HepG2 (cell line): Measurements from ENCODE around the gene SLC2A13. TPM values are rescaled to one million over a fixed set of nuclear protein-coding genes. Genes with fewer than 3 reads are reported as not detected.

Experiments used
- ATAC-seq: fragments of 200-7000 bp; cut with Tn5 transposase; 3 replicates; pipeline ENCODE4 v1.9.1; 2020; ENCODE audit warnings: mild to moderate bottlenecking, moderate library complexity
- BruUV-seq: library from RNA; stranded (reverse); fragments of 400-500 nt; replicated peaks from 2 replicates; lab custom pipeline; 2021; lab: Mats Ljungman, UMichigan
- CTCF ChIA-PET: fragments of 300-600 bp; formaldehyde crosslinking; extraction: SDS; loops from one replicate; lab custom pipeline; 2021; ENCODE audit warnings: low total read pairs, inconsistent platforms, low intra/inter-chr PET ratio; lab: Yijun Ruan, JAX
- POLR2A ChIA-PET: fragments of 350-600 bp; sonication (Branson Sonifier 250); formaldehyde crosslinking; loops from one replicate; lab custom pipeline; 2020; ENCODE audit warnings: antibody characterized with exemption, inconsistent platforms; lab: Yijun Ruan, JAX
- DNase-seq: peaks from one replicate; pipeline ENCODE4 v3.0.0-alpha.2; 2015; ENCODE audit warnings: low spot score
- FAIRE-seq: peaks from 3 replicates; lab custom pipeline; 2011; peaks lifted over from hg19 to GRCh38; lab: Jason Lieb, UNC
- H2AFZ ChIP-seq: one replicate; pipeline ENCODE4 v1.6.1; 2011; ENCODE audit warnings: low read length, inconsistent platforms
- H3K27ac ChIP-seq: fragments of 300-600 bp; 3 replicates; pipeline ENCODE4 v1.8.0; 2011; ENCODE audit warnings: mixed run types, mild to moderate bottlenecking, mixed read lengths, low read length, inconsistent platforms; ENCODE audit not compliant: insufficient read depth; ENCODE audit errors: extremely low read length
- H3K27me3 ChIP-seq, 2 experiments: fragments of 200-600 bp in 1 of 2; 2 replicates in 1 of 2; 3 replicates in 1 of 2; pipeline versions ENCODE4 v1.6.0 to v1.8.0; 2011; ENCODE audit warnings: low read length in 2 of 2, mild to moderate bottlenecking in 2 of 2, moderate library complexity in 2 of 2, inconsistent platforms in 1 of 2; ENCODE audit not compliant: insufficient read depth in 2 of 2, control insufficient read depth in 1 of 2
- H3K36me3 ChIP-seq, 2 experiments: fragments of 200-600 bp in 1 of 2; replicated peaks in 1 of 2; 2 replicates in 1 of 2; 3 replicates in 1 of 2; pipeline versions ENCODE4 v1.5.1 to v1.8.0; 2011; ENCODE audit warnings: low read length in 2 of 2, inconsistent platforms in 1 of 2; ENCODE audit not compliant: insufficient read depth in 2 of 2, control insufficient read depth in 1 of 2
- H3K4me1 ChIP-seq: 2 replicates; pipeline ENCODE4 v1.5.1; 2012; ENCODE audit warnings: low read length, inconsistent platforms; ENCODE audit not compliant: insufficient read depth
- H3K4me2 ChIP-seq: 2 replicates; pipeline ENCODE4 v1.6.0; 2011; ENCODE audit warnings: low read depth, low read length, inconsistent platforms
- H3K4me3 ChIP-seq, 3 experiments: fragments of 200-600 bp in 1 of 3; sonication (generic), shearing (Covaris generic) in 1 of 3; replicated peaks in 1 of 3; 2 replicates each; pipeline ENCODE4 v1.5.1; 2011 to 2016; ENCODE audit warnings: low read length in 3 of 3, inconsistent platforms in 2 of 3, low read depth in 2 of 3, mild to moderate bottlenecking in 2 of 3, control low read depth in 1 of 3, mixed read lengths in 1 of 3; ENCODE audit not compliant: insufficient read depth in 1 of 3
- H3K79me2 ChIP-seq: one replicate; pipeline ENCODE4 v1.6.1; 2011; ENCODE audit warnings: low read length, inconsistent platforms; ENCODE audit not compliant: insufficient read depth
- H3K9ac ChIP-seq: 2 replicates; pipeline ENCODE4 v1.6.0; 2011; ENCODE audit warnings: mild to moderate bottlenecking, low read depth, low read length, inconsistent platforms; ENCODE audit not compliant: insufficient read depth
- H3K9me3 ChIP-seq: 2 replicates; pipeline ENCODE4 v1.5.1; 2012; ENCODE audit warnings: mild to moderate bottlenecking, low read length
- H4K20me1 ChIP-seq: 2 replicates; pipeline ENCODE4 v1.6.0; 2011; ENCODE audit warnings: inconsistent platforms, mild to moderate bottlenecking, low read length, moderate library complexity; ENCODE audit not compliant: insufficient read depth
- NBN ChIP-seq: fragments of 450-650 bp; conservative IDR thresholded peaks from 2 replicates; pipeline ENCODE4 v1.6.1; 2017
- NFE2 ChIP-seq: sonication (generic); formaldehyde crosslinking; IDR thresholded peaks from 2 replicates; pipeline ENCODE4 v1.4.0; 2020; ENCODE audit warnings: missing genetic modification reagents
- RARG ChIP-seq: sonication (generic); formaldehyde crosslinking; IDR thresholded peaks from 2 replicates; pipeline ENCODE4 v1.4.0; 2020; ENCODE audit warnings: low read depth, mild to moderate bottlenecking, missing genetic modification reagents
- REPIN1 ChIP-seq: sonication (generic); formaldehyde crosslinking; IDR thresholded peaks from 2 replicates; pipeline ENCODE4 v1.8.0; 2022; ENCODE audit warnings: missing genetic modification reagents, low read depth, mild to moderate bottlenecking, borderline replicate concordance
- YEATS2 ChIP-seq: sonication (generic); formaldehyde crosslinking; IDR thresholded peaks from 2 replicates; pipeline ENCODE4 v1.4.0; 2020; ENCODE audit warnings: missing genetic modification reagents, borderline replicate concordance
- ZMAT3 ChIP-seq: sonication (generic); formaldehyde crosslinking; conservative IDR thresholded peaks from 2 replicates; pipeline ENCODE4 v1.7.0; 2021; ENCODE audit warnings: missing genetic modification reagents
- ZSCAN22 ChIP-seq: sonication (generic); formaldehyde crosslinking; IDR thresholded peaks from 2 replicates; pipeline ENCODE4 v1.4.0; 2020; ENCODE audit warnings: mild to moderate bottlenecking, missing genetic modification reagents
- WGBS: methylation state at CpG from one replicate; pipeline ENCODE4 v1.1.6; 2017; ENCODE audit warnings: low lambda C conversion rate; 5-methylcytosine and 5-hydroxymethylcytosine counted together
- in situ Hi-C: cut with HindIII; loops from 2 replicates; pipeline ENCODE4 v1.10.0; 2017; ENCODE audit warnings: low pct_unique_long_range_greater_than_20kb; ENCODE audit not compliant: extremely low pct_ligation_motif_present
- intact Hi-C: fragments of 100-400 bp; cut with micrococcal nuclease; formaldehyde crosslinking; loops from one replicate; pipeline ENCODE4 v1.10.0; 2022; ENCODE audit not compliant: unreplicated experiment
- polyA plus RNA-seq, 8 experiments: library from polyadenylated mRNA; depleted of rRNA in 3 of 8; stranded (reverse) in 7 of 8; unstranded in 1 of 8; fragments of >200 nt; fragmentation: Illumina TruSeq in 4 of 8; extraction: Trizol in 4 of 8; gene quantifications; 2 replicates each; pipeline versions ENCODE4 v1.2.1 to v1.2.3, GENCODE V29; 2011 to 2016; ENCODE audit warnings: low read depth in 4 of 8, missing spikeins in 1 of 8, mixed read lengths in 1 of 8; ENCODE audit not compliant: insufficient read depth in 1 of 8
- total RNA-seq, 5 experiments: library from RNA; depleted of rRNA; stranded (reverse); fragments of >200 nt; fragmentation: Illumina TruSeq; extraction: Trizol; gene quantifications; 2 replicates each; pipeline ENCODE4 v1.2.3, GENCODE V29; 2016; ENCODE audit warnings: low read depth in 1 of 5
- TF ChIP-seq, protein P1 (sequence below): IDR thresholded peaks from 2 replicates; pipeline ENCODE4 v1.6.1; 2016; ENCODE audit warnings: low read depth, borderline replicate concordance
- TF ChIP-seq, protein P2 (sequence below): sonication (generic); formaldehyde crosslinking; IDR thresholded peaks from 2 replicates; pipeline ENCODE4 v1.8.0; 2022; ENCODE audit warnings: mild to moderate bottlenecking, missing genetic modification reagents
- TF ChIP-seq, protein P3 (sequence below): sonication (generic); formaldehyde crosslinking; IDR thresholded peaks from 2 replicates; pipeline ENCODE4 v1.5.0; 2020; ENCODE audit warnings: mild to moderate bottlenecking, missing genetic modification reagents, borderline replicate concordance

Gene SLC2A13
- total and polyA plus RNA-seq, 2 of the 13 experiments (the other 11 are each of a cell fraction or from before 2014, with no cell fraction given) = 5.5 to 6.0 TPM

DNA sequence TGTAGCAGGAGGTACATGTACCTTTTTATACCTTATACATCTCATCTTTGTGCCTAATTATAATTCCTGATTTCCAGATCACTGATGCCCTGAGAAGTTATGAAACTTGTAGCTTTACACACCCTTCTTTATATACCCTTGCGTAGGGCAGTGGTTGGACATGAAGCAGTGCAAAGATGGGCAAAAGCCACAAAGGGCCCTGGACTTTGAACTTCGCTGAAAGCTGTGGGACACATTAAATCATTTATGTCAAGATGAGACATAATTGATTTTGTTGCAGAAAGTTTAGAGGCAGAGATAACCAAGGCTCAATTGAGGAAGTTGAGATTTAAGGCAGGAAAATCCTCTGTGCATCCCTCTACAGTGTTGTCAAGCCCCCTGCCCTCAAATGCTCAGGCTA, 170.0 kb downstream of the SLC2A13 start:
- no peak for ATAC-seq
- Histone ChIP-seq H3K27ac (no peak overlapping the region), H3K9ac (no peak overlapping the region), H3K9me3 (no peaks in the 10 kb centered on the region), H3K36me3 (no peaks in the 10 kb centered on the region), H2AFZ (no peak overlapping the region), H4K20me1 (no peaks in the 10 kb centered on the region), H3K27me3 (no peaks in the 10 kb centered on the region), H3K4me2 (no peak overlapping the region), H3K4me1 (no peaks in the 10 kb centered on the region), H3K79me2 (no peaks in the 10 kb centered on the region), H3K4me3 (no peak overlapping the region)
- BruUV-seq = no TSS peak
- WGBS = 79% methylated on average over 2 of the region's 2 CpGs
- ChIA-PET POLR2A (no interaction called here), CTCF (no interaction called here)
- TF ChIP-seq YEATS2 (CRISPR knock-in tag) = no peak
- TF ChIP-seq NBN = no peak
- TF ChIP-seq, protein P1, sequence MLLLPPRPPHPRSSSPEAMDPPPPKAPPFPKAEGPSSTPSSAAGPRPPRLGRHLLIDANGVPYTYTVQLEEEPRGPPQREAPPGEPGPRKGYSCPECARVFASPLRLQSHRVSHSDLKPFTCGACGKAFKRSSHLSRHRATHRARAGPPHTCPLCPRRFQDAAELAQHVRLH (CRISPR knock-in tag) = no peak
- no peak for TF ChIP-seq ZMAT3 (CRISPR knock-in tag)
- TF ChIP-seq NFE2 (CRISPR knock-in tag) = no peak
- no peak for TF ChIP-seq REPIN1
- in situ Hi-C loops = no loop called here
- no peak for FAIRE-seq
- DNase-seq = no peak
- intact Hi-C loops = no loop called here

DNA sequence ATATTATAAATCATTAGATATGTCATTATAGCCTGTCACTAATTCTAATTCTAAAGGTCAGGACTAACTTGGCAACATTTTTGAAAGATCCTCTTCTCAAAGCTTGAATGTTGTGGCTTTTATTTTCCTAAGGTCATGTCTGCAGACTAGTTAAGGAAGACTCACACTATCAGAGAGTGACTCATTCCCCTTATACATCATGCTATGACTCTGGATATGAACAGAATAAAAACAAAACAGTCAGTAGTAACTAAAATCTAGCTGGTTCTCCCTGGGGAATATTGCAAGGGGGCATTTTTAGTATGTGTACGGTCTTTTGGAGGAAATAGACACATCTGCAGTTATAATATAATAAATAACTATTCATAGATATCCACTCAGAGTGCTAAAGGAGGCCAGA, 170.6 kb downstream of the SLC2A13 start:
- intact Hi-C loops (no loop called here), in situ Hi-C loops (no loop called here)
- Histone ChIP-seq H3K4me2 (no peak overlapping the region), H3K9me3 (no peaks in the 10 kb centered on the region), H4K20me1 (no peaks in the 10 kb centered on the region), H3K27ac (no peak overlapping the region), H2AFZ (no peak overlapping the region), H3K4me3 (no peak overlapping the region), H3K9ac (no peak overlapping the region), H3K4me1 (no peaks in the 10 kb centered on the region), H3K36me3 (no peaks in the 10 kb centered on the region), H3K79me2 (no peaks in the 10 kb centered on the region), H3K27me3 (no peaks in the 10 kb centered on the region)
- ChIA-PET POLR2A (no interaction called here), CTCF (no interaction called here)
- 95% methylated on average over 1 of the region's 1 CpG for WGBS
- no TSS peak for BruUV-seq
- FAIRE-seq (no peak), ATAC-seq (no peak), DNase-seq (no peak)
- TF ChIP-seq ZSCAN22 (CRISPR knock-in tag) (no peak), RARG (CRISPR knock-in tag) (no peak)
- TF ChIP-seq, protein P2, sequence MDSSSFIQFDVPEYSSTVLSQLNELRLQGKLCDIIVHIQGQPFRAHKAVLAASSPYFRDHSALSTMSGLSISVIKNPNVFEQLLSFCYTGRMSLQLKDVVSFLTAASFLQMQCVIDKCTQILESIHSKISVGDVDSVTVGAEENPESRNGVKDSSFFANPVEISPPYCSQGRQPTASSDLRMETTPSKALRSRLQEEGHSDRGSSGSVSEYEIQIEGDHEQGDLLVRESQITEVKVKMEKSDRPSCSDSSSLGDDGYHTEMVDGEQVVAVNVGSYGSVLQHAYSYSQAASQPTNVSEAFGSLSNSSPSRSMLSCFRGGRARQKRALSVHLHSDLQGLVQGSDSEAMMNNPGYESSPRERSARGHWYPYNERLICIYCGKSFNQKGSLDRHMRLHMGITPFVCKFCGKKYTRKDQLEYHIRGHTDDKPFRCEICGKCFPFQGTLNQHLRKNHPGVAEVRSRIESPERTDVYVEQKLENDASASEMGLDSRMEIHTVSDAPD (CRISPR knock-in tag) = no peak
- TF ChIP-seq, protein P3, sequence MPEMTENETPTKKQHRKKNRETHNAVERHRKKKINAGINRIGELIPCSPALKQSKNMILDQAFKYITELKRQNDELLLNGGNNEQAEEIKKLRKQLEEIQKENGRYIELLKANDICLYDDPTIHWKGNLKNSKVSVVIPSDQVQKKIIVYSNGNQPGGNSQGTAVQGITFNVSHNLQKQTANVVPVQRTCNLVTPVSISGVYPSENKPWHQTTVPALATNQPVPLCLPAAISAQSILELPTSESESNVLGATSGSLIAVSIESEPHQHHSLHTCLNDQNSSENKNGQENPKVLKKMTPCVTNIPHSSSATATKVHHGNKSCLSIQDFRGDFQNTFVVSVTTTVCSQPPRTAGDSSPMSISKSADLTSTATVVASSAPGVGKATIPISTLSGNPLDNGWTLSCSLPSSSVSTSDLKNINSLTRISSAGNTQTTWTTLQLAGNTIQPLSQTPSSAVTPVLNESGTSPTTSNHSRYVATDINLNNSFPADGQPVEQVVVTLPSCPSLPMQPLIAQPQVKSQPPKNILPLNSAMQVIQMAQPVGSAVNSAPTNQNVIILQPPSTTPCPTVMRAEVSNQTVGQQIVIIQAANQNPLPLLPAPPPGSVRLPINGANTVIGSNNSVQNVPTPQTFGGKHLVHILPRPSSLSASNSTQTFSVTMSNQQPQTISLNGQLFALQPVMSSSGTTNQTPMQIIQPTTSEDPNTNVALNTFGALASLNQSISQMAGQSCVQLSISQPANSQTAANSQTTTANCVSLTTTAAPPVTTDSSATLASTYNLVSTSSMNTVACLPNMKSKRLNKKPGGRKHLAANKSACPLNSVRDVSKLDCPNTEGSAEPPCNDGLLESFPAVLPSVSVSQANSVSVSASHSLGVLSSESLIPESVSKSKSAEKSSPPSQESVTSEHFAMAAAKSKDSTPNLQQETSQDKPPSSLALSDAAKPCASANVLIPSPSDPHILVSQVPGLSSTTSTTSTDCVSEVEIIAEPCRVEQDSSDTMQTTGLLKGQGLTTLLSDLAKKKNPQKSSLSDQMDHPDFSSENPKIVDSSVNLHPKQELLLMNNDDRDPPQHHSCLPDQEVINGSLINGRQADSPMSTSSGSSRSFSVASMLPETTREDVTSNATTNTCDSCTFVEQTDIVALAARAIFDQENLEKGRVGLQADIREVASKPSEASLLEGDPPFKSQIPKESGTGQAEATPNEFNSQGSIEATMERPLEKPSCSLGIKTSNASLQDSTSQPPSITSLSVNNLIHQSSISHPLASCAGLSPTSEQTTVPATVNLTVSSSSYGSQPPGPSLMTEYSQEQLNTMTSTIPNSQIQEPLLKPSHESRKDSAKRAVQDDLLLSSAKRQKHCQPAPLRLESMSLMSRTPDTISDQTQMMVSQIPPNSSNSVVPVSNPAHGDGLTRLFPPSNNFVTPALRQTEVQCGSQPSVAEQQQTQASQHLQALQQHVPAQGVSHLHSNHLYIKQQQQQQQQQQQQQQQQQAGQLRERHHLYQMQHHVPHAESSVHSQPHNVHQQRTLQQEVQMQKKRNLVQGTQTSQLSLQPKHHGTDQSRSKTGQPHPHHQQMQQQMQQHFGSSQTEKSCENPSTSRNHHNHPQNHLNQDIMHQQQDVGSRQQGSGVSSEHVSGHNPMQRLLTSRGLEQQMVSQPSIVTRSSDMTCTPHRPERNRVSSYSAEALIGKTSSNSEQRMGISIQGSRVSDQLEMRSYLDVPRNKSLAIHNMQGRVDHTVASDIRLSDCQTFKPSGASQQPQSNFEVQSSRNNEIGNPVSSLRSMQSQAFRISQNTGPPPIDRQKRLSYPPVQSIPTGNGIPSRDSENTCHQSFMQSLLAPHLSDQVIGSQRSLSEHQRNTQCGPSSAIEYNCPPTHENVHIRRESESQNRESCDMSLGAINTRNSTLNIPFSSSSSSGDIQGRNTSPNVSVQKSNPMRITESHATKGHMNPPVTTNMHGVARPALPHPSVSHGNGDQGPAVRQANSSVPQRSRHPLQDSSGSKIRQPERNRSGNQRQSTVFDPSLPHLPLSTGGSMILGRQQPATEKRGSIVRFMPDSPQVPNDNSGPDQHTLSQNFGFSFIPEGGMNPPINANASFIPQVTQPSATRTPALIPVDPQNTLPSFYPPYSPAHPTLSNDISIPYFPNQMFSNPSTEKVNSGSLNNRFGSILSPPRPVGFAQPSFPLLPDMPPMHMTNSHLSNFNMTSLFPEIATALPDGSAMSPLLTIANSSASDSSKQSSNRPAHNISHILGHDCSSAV (CRISPR knock-in tag) = no peak
